ENCODE data around the gene LCN15. TPM values are rescaled to one million over a fixed set of nuclear protein-coding genes. Genes with fewer than 3 reads are reported as not detected.
"Not testable (repeated sequence)": the region's sequence is repeated elsewhere in the genome, so short reads cannot be mapped to it uniquely, and the experiment has no call there.

Gene LCN15
- total RNA-seq, 4 donors from 2014 or later: 1.5 to 9.3 TPM; not detected in 2

- Histone ChIP-seq H3K4me1 (peaks cover 0 to 46% (median 21%) of the 10 kb centered on the region in 4 donors), H3K9me3 (no peaks in the 10 kb centered on the region), H3K36me3 (no peaks in the 10 kb centered on the region), H3K27ac (no peak overlapping the region), H3K27me3 (peaks cover 0 to 7% of the 10 kb centered on the region in 2 donors), H3K4me3 (no peak overlapping the region)
- DNase-seq: no peak
- TF ChIP-seq CTCF (IDR thresholded peaks at IDR 0.05) (no peak), POLR2A (IDR thresholded peaks at IDR 0.05) (no peak)
These were observed 38.0 kb upstream of the LCN15 start for GRCh38 chr9:136802321-136802720.

- peak overlapping the region; percentile 52 to 80 (median 72) for H3K27ac ChIP-seq
- H3K27me3 ChIP-seq: peaks cover 0 to 7% of the 10 kb centered on the region in 2 donors
- DNase-seq: peak; percentile 97
- peaks cover 0 to 44% (median 15%) of the 10 kb centered on the region in 4 donors for H3K4me1 ChIP-seq
- peak overlapping the region; percentile 24 to 52 (median 48) for H3K4me3 ChIP-seq
- no peaks in the 10 kb centered on the region for H3K9me3 ChIP-seq
- no peaks in the 10 kb centered on the region for H3K36me3 ChIP-seq
- TF ChIP-seq CTCF (IDR thresholded peaks at IDR 0.05) (peak in 1 of 6 experiments; percentile 10), POLR2A (IDR thresholded peaks at IDR 0.05) (peak; percentile 24 to 34)
These were observed 35.7 kb upstream of the LCN15 start for GRCh38 chr9:136799854-136800657.

GRCh38 chr9:136799079-136799853 lies 34.9 kb upstream of the LCN15 start:
- no peak for TF ChIP-seq CTCF (IDR thresholded peaks at IDR 0.05)
- no peak for TF ChIP-seq POLR2A (IDR thresholded peaks at IDR 0.05)
- Histone ChIP-seq H3K27me3 (peaks cover 0 to 7% of the 10 kb centered on the region in 2 donors), H3K9me3 (no peaks in the 10 kb centered on the region), H3K36me3 (no peaks in the 10 kb centered on the region), H3K27ac (peak overlapping the region in 3 of 4 donors; percentile 68 to 80 (median 77)), H3K4me1 (peaks cover 0 to 51% (median 15%) of the 10 kb centered on the region in 4 donors), H3K4me3 (peak overlapping the region; percentile 24 to 52 (median 48))
- DNase-seq: peak in 2 of 3 donors; percentile 68 to 80

- no peaks in the 10 kb centered on the region for H3K9me3 ChIP-seq
- no peak for TF ChIP-seq POLR2A (IDR thresholded peaks at IDR 0.05)
- peaks cover 0 to 57% (median 15%) of the 10 kb centered on the region in 4 donors for H3K4me1 ChIP-seq
- H3K27ac ChIP-seq: peak overlapping the region in 2 of 4 donors; percentile 77 to 80
- H3K27me3 ChIP-seq: peaks cover 0 to 7% of the 10 kb centered on the region in 2 donors
- H3K4me3 ChIP-seq: peak overlapping the region in 2 of 4 donors; percentile 45 to 51
- no peak for DNase-seq
- no peaks in the 10 kb centered on the region for H3K36me3 ChIP-seq
These were observed 34.4 kb upstream of the LCN15 start for GRCh38 chr9:136798708-136799078.

- H3K27me3 ChIP-seq, H3K4me3 ChIP-seq, H3K27ac ChIP-seq, H3K9me3 ChIP-seq, H3K36me3 ChIP-seq, DNase-seq: not testable (repeated sequence)
- peaks cover 2 to 75% (median 16%) of the 10 kb centered on the region in 4 donors for H3K4me1 ChIP-seq
These were observed 32.5 kb upstream of the LCN15 start for GRCh38 chr9:136796775-136797347.

GRCh38 chr9:136796238-136796774 lies 32.0 kb upstream of the LCN15 start, which contains the start of gene CCDC183:
Gene CCDC183 (plus strand): TSS chr9:136796338. CDS start chr9:136796398, 60 bp downstream.
- Histone ChIP-seq H3K27ac (no peak within 1 kb of the TSS), H3K4me3 (no peak within 1 kb of the TSS), H3K4me1 (peaks cover 2 to 77% (median 18%) of the 10 kb centered on the region in 4 donors)

More at GRCh38 chr9:136796238-136796774, 32.0 kb upstream of the LCN15 start, which contains the start of gene CCDC183:
- TF ChIP-seq CTCF (IDR thresholded peaks at IDR 0.05) (no peak), POLR2A (IDR thresholded peaks at IDR 0.05) (no peak)
- DNase-seq: no peak
- H3K9me3 ChIP-seq: no peaks in the 10 kb centered on the region
- H3K36me3 ChIP-seq: no peaks in the 10 kb centered on the region
- peaks cover 0 to 7% of the 10 kb centered on the region in 2 donors for H3K27me3 ChIP-seq

Data from Peyer's patch (tissue), 4 donors.